ENCODE results near the gene OGFOD1.

- TF ChIP-seq CTCF (IDR thresholded peaks at IDR 0.05) (no peak), EZH2 (IDR thresholded peaks at IDR 0.05; ENCODE audit: borderline replicate concordance, insufficient read depth, low read depth, low read length, poor library complexity, severe bottlenecking) (no peak)
These were observed 8.7 kb downstream of the OGFOD1 start for GRCh38 chr16:56460101-56460500.

Measured in B cell (primary cell).